Keratinocyte (primary cell): ENCODE measurements around the gene XBP1.

ENCODE experiments used
- CTCF ChIP-seq, 3 experiments: IDR thresholded peaks in 1 of 3; conservative IDR thresholded peaks in 1 of 3; optimal IDR thresholded peaks in 1 of 3; 2 replicates in 2 of 3; 3 replicates in 1 of 3; pipeline versions ENCODE3 to v1.5.1; 2011; ENCODE audit warnings: low read length in 3 of 3, mild to moderate bottlenecking in 3 of 3, moderate library complexity in 2 of 3, control low read depth in 1 of 3, inconsistent platforms in 1 of 3; ENCODE audit not compliant: insufficient read depth in 2 of 3; ENCODE audit errors: extremely low read depth in 1 of 3
- EZH2 ChIP-seq: IDR thresholded peaks from one replicate; pipeline ENCODE4 v1.6.1; 2012; ENCODE audit warnings: inconsistent platforms, mild to moderate bottlenecking, low read length, moderate library complexity

- TF ChIP-seq CTCF (optimal IDR thresholded peaks at IDR 0.05 in 1 of 3, IDR thresholded peaks at IDR 0.05 in 1 of 3, conservative IDR thresholded peaks at IDR 0.05 in 1 of 3; ENCODE audit: extremely low read depth in 1 of 3, insufficient read depth in 2 of 3, low read length in 3 of 3): no peak
- TF ChIP-seq EZH2: no peak
These were observed 20.5 kb downstream of the XBP1 start for GRCh38 chr22:28779833-28780232.
